HT-29 (cell line): ENCODE measurements around the gene TMEM267. TPM values are rescaled to one million over a fixed set of nuclear protein-coding genes. Genes with fewer than 3 reads are reported as not detected.
A peak's percentile ranks its signal among the peaks of the same experiment; 100 is the strongest.

Source experiments
- DNase-seq: peaks from one replicate; pipeline ENCODE4 v3.0.0-alpha.2; 2015; ENCODE audit warnings: low spot score
- total RNA-seq: library from RNA; depleted of rRNA; stranded (reverse); fragments of >200 nt; shearing (Covaris generic); gene quantifications from 2 replicates; pipeline ENCODE4 v1.2.3, GENCODE V29; 2014; rRNA removed

The TMEM267 gene
- total RNA-seq, 1 experiment from 2014 or later, result 14.9 TPM

- DNase-seq, result no peak
Observed at GRCh38 chr5:43410414-43410813, 73.3 kb downstream of the TMEM267 start.

DNA sequence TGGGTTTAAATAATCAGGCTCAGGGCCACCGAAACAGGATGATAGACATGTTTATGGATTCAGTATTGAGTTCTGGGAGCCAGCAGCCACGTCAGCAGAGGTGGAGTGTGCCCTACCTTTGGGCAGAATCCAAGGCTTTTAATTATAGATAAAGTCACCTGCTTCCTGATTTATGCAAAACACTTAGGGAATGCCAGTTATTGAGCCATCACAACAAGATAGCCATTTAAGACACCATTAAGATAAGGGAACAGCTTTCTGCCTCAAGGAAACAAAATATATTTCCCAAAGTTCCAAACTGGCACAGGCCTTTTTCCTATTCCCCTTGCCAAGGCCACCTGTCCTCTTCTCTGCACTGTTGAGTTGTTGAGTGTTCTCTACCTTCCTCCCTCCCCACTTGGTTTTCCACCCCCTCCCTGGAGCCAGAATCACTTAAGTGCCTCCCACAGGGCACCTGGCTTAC, 73.8 kb downstream of the TMEM267 start:
- peak; percentile 26 for DNase-seq

DNA sequence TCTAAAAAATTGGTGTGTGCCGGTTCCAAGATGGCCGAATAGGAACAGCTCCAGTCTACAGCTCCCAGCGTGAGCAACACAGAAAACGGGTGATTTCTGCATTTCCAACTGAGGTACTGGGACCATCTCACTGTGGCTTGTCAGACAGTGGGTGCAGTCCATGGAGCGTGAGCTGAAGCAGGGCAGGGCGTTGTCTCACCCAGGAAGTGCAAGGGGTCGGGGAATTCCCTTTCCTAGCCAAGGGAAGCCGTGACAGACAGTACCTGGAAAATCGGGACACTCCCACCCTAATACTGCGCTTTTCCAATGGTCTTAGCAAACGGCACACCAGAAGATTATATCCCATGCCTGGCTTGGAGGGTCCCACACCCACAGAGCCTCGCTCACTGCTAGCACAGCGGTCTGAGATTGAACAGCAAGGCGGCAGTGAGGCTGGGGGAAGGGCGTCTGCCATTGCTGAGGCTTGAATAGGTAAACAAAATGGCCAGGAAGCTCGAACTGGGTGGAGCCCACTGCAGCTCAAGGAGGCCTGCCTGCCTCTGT, 81.1 kb downstream of the TMEM267 start:
- DNase-seq, result peak; percentile 71

DNA sequence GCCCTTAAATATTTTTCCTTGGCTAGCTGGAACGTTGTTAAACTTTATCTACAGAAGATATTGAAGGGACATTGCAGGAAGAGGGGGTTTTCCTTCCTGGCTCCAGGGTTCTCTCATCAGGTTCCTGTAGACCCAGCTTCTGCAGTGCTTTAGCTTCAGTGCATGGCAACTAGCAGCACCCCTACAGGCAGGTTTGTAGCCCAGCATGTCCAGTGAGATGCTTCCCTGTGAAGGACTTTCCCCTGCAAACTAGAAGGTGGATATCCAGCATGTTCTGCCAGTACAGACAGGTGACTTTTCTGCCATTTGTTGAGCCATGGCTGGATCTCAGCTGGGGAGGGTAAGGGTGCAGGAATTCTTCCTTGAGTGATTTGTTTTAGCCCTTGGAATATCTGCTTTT, 81.8 kb downstream of the TMEM267 start:
- DNase-seq, result peak; percentile 70

- DNase-seq, result no peak
Observed at GRCh38 chr5:43400082-43400481, 83.6 kb downstream of the TMEM267 start.

DNA sequence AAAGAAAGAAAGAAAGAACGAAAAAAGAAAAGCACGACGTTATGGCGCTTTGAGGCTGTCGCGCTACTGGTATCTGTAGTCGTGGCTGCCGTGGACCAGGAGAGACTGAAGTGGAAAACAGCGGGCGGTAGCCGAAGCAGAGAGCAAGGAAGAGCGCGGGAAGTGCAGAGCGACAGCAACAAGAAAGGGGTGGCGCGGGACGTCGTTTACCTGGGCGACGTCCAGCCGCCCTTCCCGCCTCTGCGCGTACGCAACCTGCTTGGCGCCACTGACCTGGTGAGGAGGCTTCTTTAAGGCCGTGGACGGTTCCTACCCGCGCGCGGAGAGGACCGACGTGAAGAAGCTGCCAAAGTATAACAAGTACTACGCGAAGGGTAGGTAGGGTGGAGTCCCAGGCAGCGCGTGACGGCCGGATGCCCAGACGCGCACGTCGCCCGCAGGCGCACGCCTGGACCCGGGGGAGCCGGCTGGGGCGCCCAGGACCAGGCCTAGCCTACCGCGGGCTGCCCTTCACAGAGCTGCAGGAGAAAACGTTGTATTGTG, 86.8 kb downstream of the TMEM267 start:
- DNase-seq, result peak; percentile 69

Other genes starting within 250 kb of the TMEM267 start
- 50.6 and 51.4 TPM in 2 replicates for gene HMGCS1, start 170.5 kb downstream of the TMEM267 start, total RNA-seq
- gene CCL28, start 71.5 kb downstream of the TMEM267 start, total RNA-seq, result 2.2 and 4.2 TPM in 2 replicates
- 2.5 and 3.8 TPM in 2 replicates for gene C5orf34, start 31.3 kb upstream of the TMEM267 start, total RNA-seq
- 77.0 and 92.9 TPM in 2 replicates for gene PAIP1, start 73.2 kb upstream of the TMEM267 start, total RNA-seq
- 17.5 and 21.0 TPM in 2 replicates for gene NNT, start 119.3 kb upstream of the TMEM267 start, total RNA-seq